HEK293 (cell line): ENCODE results near the gene SERTAD2.

ENCODE experiments used
- CTCF ChIA-PET: fragments of 350-600 bp; formaldehyde crosslinking; extraction: SDS; loops from one replicate; lab custom pipeline; 2021; ENCODE audit warnings: antibody characterized with exemption; lab: Yijun Ruan, JAX
- POLR2A ChIA-PET: fragments of 300-600 bp; formaldehyde crosslinking; extraction: SDS; loops from one replicate; lab custom pipeline; 2020; ENCODE audit warnings: antibody characterized with exemption, inconsistent platforms; lab: Yijun Ruan, JAX
- H3K27ac ChIP-seq: fragments of 200-500 bp; sonication (Bioruptor generic); 2 replicates; pipeline ENCODE4 v1.5.1; 2014; ENCODE audit warnings: low read depth, low read length, control low read depth, inconsistent platforms; ENCODE audit errors: extremely low read depth
- H3K36me3 ChIP-seq, 2 experiments: fragments of 200-500 bp in 1 of 2; sonication (Bioruptor generic) in 1 of 2; 1 replicate in 1 of 2; 2 replicates in 1 of 2; pipeline ENCODE4 v1.5.1; 2014 to 2017; ENCODE audit warnings: inconsistent platforms in 2 of 2, low read length in 2 of 2; ENCODE audit not compliant: control insufficient read depth in 2 of 2, insufficient read depth in 1 of 2
- H3K4me1 ChIP-seq: fragments of 200-500 bp; sonication (Bioruptor generic); 2 replicates; pipeline ENCODE4 v1.5.1; 2014; ENCODE audit warnings: mild to moderate bottlenecking, low read length, inconsistent platforms; ENCODE audit not compliant: control insufficient read depth, insufficient read depth
- H3K4me3 ChIP-seq: 2 replicates; pipeline ENCODE4 v1.5.1; 2011; ENCODE audit warnings: low read depth, mild to moderate bottlenecking, control low read depth, low read length, moderate library complexity
- H3K9me3 ChIP-seq: fragments of 200-500 bp; sonication (Bioruptor generic); 2 replicates; pipeline ENCODE4 v1.5.1; 2014; ENCODE audit warnings: low read depth, low read length, inconsistent platforms; ENCODE audit not compliant: control insufficient read depth, insufficient read depth
- CTCF ChIP-seq: fragments of 450-650 bp; formaldehyde crosslinking; IDR thresholded peaks from 2 replicates; pipeline ENCODE4 v1.5.1; 2016; ENCODE audit warnings: missing biosample characterization, missing genetic modification characterization
- GLI4 ChIP-seq: fragments of 450-650 bp; formaldehyde crosslinking; IDR thresholded peaks from 2 replicates; pipeline ENCODE4 v1.5.1; 2016; ENCODE audit warnings: missing biosample characterization, missing genetic modification characterization
- MZF1 ChIP-seq: fragments of 450-650 bp; formaldehyde crosslinking; IDR thresholded peaks from 2 replicates; pipeline ENCODE4 v1.5.1; 2017; ENCODE audit warnings: missing biosample characterization, missing genetic modification characterization, borderline replicate concordance
- OSR2 ChIP-seq: fragments of 450-650 bp; formaldehyde crosslinking; IDR thresholded peaks from 2 replicates; pipeline ENCODE4 v1.5.1; 2016; ENCODE audit warnings: missing biosample characterization, missing genetic modification characterization
- SCRT1 ChIP-seq: fragments of 450-650 bp; formaldehyde crosslinking; IDR thresholded peaks from 2 replicates; pipeline ENCODE4 v1.5.1; 2016; ENCODE audit warnings: missing biosample characterization, missing genetic modification characterization, borderline replicate concordance
- SCRT2 ChIP-seq: fragments of 450-650 bp; formaldehyde crosslinking; IDR thresholded peaks from 2 replicates; pipeline ENCODE4 v1.5.1; 2016; ENCODE audit warnings: missing biosample characterization, missing genetic modification characterization
- WT1 ChIP-seq: fragments of 450-650 bp; formaldehyde crosslinking; IDR thresholded peaks from 2 replicates; pipeline ENCODE4 v1.5.1; 2016; ENCODE audit warnings: missing biosample characterization, missing genetic modification characterization
- ZNF140 ChIP-seq: fragments of 450-650 bp; formaldehyde crosslinking; IDR thresholded peaks from 2 replicates; pipeline ENCODE4 v1.5.1; 2016; ENCODE audit warnings: missing biosample characterization, missing genetic modification characterization
- ZNF211 ChIP-seq: fragments of 450-650 bp; formaldehyde crosslinking; IDR thresholded peaks from 2 replicates; pipeline ENCODE4 v1.5.1; 2016; ENCODE audit warnings: low read depth, missing biosample characterization, missing genetic modification characterization
- ZNF423 ChIP-seq: fragments of 450-650 bp; formaldehyde crosslinking; IDR thresholded peaks from 2 replicates; pipeline ENCODE4 v1.5.1; 2016; ENCODE audit warnings: missing biosample characterization, missing genetic modification characterization
- ZNF558 ChIP-seq: fragments of 450-650 bp; formaldehyde crosslinking; IDR thresholded peaks from 2 replicates; pipeline ENCODE4 v1.5.1; 2016; ENCODE audit warnings: missing biosample characterization, missing genetic modification characterization
- ZNF571 ChIP-seq: fragments of 450-650 bp; formaldehyde crosslinking; IDR thresholded peaks from 2 replicates; pipeline ENCODE4 v1.5.0; 2017; ENCODE audit warnings: missing biosample characterization, missing genetic modification characterization
- ZNF585B ChIP-seq: fragments of 450-650 bp; formaldehyde crosslinking; IDR thresholded peaks from 2 replicates; pipeline ENCODE4 v1.5.1; 2016; ENCODE audit warnings: missing biosample characterization, missing genetic modification characterization
- ZSCAN23 ChIP-seq: fragments of 450-650 bp; formaldehyde crosslinking; IDR thresholded peaks from 2 replicates; pipeline ENCODE4 v1.5.1; 2016; ENCODE audit warnings: missing biosample characterization, missing genetic modification characterization
- TF ChIP-seq, protein P1 (sequence below): fragments of 450-650 bp; IDR thresholded peaks from 2 replicates; pipeline ENCODE4 v1.5.1; 2018; ENCODE audit warnings: missing biosample characterization, mild to moderate bottlenecking, missing genetic modification characterization
- TF ChIP-seq, protein P2 (sequence below): fragments of 450-650 bp; formaldehyde crosslinking; IDR thresholded peaks from 2 replicates; pipeline ENCODE4; 2016; ENCODE audit warnings: missing biosample characterization, missing genetic modification characterization

Gene SERTAD2

GRCh38 chr2:64626146-64626809 lies 27.4 kb downstream of the SERTAD2 start:
- ChIA-PET CTCF (interaction anchor here (0.5 to 0.9 kb wide), 4 partner anchors 21 to 246 kb away, joined by 3 to 4 read pairs (median 4); no protein-coding TSS in a partner anchor), POLR2A (interaction anchor here (1.8 kb wide), 1 partner anchor 27 kb away, joined by 5 read pairs; the partner anchor contains the start of gene SERTAD2)
- H3K27ac ChIP-seq: no peak overlapping the region

GRCh38 chr2:64625299-64626145 lies 28.2 kb downstream of the SERTAD2 start:
- Histone ChIP-seq H3K4me3 (no peak overlapping the region), H3K27ac (no peak overlapping the region), H3K9me3 (no peaks in the 10 kb centered on the region), H3K36me3 (no peaks in the 10 kb centered on the region; a peak in 1 of 3 replicates), H3K4me1 (no peaks in the 10 kb centered on the region)
- ChIA-PET POLR2A (no interaction called here), CTCF (interaction anchor here (0.5 to 1.1 kb wide), 8 partner anchors 20 to 586 kb away, joined by 3 to 5 read pairs (median 3); no protein-coding TSS in a partner anchor)
- TF ChIP-seq CTCF (tag by site-specific recombination) (0 out of 2 replicates have a peak, but pooled peaks have one; percentile 22), ZNF140 (no peak)

More at GRCh38 chr2:64626146-64626809, 27.4 kb downstream of the SERTAD2 start:
- Histone ChIP-seq H3K36me3 (peaks cover 0 to 7% of the 10 kb centered on the region in 2 experiments; a peak in 2 of 3 replicates), H3K4me1 (no peaks in the 10 kb centered on the region), H3K4me3 (no peak overlapping the region), H3K9me3 (no peaks in the 10 kb centered on the region)
- TF ChIP-seq MZF1 (tag by site-specific recombination) (no peak), ZNF585B (no peak), SCRT2 (tag by site-specific recombination) (peak; percentile 90), SCRT1 (tag by site-specific recombination) (peak; percentile 80), ZSCAN23 (no peak), ZNF571 (no peak), ZNF211 (no peak)
- TF ChIP-seq, all 188 proteins: peak for 2

DNA sequence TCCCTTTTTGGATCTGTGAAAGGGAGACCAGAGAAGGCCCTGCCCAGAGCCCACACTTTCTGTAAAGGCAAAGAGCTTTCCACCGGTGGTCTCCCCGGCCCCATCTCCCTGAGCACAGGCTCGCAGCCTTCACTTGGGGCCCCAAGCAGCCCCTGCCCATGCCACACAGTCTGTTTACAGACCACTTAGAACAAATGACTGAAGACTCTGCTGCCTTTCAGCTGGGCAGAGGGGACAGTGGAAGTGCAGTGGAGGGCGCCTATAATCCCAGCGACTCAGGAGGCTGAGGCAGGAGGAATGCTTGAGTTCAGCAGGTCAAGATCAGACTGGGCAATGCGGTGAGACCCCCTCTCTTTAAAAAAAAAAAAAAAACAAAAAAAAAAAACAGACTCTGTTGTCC lies 28.9 kb downstream of the SERTAD2 start:
- TF ChIP-seq, protein P1, sequence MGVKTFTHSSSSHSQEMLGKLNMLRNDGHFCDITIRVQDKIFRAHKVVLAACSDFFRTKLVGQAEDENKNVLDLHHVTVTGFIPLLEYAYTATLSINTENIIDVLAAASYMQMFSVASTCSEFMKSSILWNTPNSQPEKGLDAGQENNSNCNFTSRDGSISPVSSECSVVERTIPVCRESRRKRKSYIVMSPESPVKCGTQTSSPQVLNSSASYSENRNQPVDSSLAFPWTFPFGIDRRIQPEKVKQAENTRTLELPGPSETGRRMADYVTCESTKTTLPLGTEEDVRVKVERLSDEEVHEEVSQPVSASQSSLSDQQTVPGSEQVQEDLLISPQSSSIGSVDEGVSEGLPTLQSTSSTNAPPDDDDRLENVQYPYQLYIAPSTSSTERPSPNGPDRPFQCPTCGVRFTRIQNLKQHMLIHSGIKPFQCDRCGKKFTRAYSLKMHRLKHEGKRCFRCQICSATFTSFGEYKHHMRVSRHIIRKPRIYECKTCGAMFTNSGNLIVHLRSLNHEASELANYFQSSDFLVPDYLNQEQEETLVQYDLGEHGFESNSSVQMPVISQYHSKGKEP (tag by site-specific recombination): no peak
- TF ChIP-seq OSR2 (tag by site-specific recombination): no peak
- no peak for TF ChIP-seq GLI4 (tag by site-specific recombination)
- TF ChIP-seq, protein P2, sequence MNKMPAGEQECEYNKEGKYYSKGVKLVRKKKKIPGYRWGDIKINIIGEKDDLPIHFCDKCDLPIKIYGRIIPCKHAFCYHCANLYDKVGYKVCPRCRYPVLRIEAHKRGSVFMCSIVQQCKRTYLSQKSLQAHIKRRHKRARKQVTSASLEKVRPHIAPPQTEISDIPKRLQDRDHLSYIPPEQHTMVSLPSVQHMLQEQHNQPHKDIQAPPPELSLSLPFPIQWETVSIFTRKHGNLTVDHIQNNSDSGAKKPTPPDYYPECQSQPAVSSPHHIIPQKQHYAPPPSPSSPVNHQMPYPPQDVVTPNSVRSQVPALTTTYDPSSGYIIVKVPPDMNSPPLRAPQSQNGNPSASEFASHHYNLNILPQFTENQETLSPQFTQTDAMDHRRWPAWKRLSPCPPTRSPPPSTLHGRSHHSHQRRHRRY: no peak
- TF ChIP-seq ZNF558: no peak
- no peak for TF ChIP-seq WT1 (tag by site-specific recombination)
- TF ChIP-seq SCRT2 (tag by site-specific recombination): no peak
- no peak for TF ChIP-seq ZNF423 (tag by site-specific recombination)
- H3K27ac ChIP-seq: no peak overlapping the region
- CTCF ChIA-PET: interaction anchor here (0.6 to 1.1 kb wide), 4 partner anchors 20 to 586 kb away, joined by 3 to 5 read pairs (median 3); no protein-coding TSS in a partner anchor
- POLR2A ChIA-PET: no interaction called here
- H3K4me3 ChIP-seq: no peak overlapping the region
- H3K9me3 ChIP-seq: no peaks in the 10 kb centered on the region
- H3K4me1 ChIP-seq: no peaks in the 10 kb centered on the region
- H3K36me3 ChIP-seq: no peaks in the 10 kb centered on the region
